ENCODE data around the gene TMEM231.
"Not testable (repeated sequence)": the region's sequence is repeated elsewhere in the genome, so short reads cannot be mapped to it uniquely, and the experiment has no call there.

Gene TMEM231

GRCh38 chr16:75503801-75504200 lies 52.3 kb downstream of the TMEM231 start:
- TF ChIP-seq EZH2 (IDR thresholded peaks at IDR 0.05; ENCODE audit: borderline replicate concordance, low read length): no peak
- no peak for TF ChIP-seq CTCF (IDR thresholded peaks at IDR 0.05; ENCODE audit: low read length)
- Histone ChIP-seq H2AFZ (ENCODE audit: low read length) (no peak overlapping the region), H3K27me3 (ENCODE audit: insufficient read depth, low read length) (0 out of 2 replicates have a peak, but pooled peaks cover 4% of the 10 kb centered on the region), H3K9me2 (ENCODE audit: low read depth, low read length) (no peaks in the 10 kb centered on the region), H4K20me1 (ENCODE audit: insufficient read depth, low read length) (no peaks in the 10 kb centered on the region), H3K27ac (ENCODE audit: low read depth, low read length, poor library complexity, severe bottlenecking) (no peak overlapping the region), H3F3A (ENCODE audit: insufficient read depth, low read length) (no peaks in the 10 kb centered on the region), H3K4me2 (ENCODE audit: low read length) (no peak overlapping the region), H3K79me2 (ENCODE audit: insufficient read depth, low read length) (no peaks in the 10 kb centered on the region), H3K9ac (ENCODE audit: low read length) (no peak overlapping the region), H3K9me3 (ENCODE audit: low read length) (no peaks in the 10 kb centered on the region), H3K4me3 (ENCODE audit: low read depth, low read length, poor library complexity, severe bottlenecking) (no peak overlapping the region), H3K36me3 (ENCODE audit: insufficient read depth, low read length) (no peaks in the 10 kb centered on the region), H3K4me1 (ENCODE audit: insufficient read depth, low read length, severe bottlenecking) (no peaks in the 10 kb centered on the region)

- TF ChIP-seq CTCF (IDR thresholded peaks at IDR 0.05; ENCODE audit: low read length) (no peak), EZH2 (IDR thresholded peaks at IDR 0.05; ENCODE audit: borderline replicate concordance, low read length) (no peak)
- H3K9ac ChIP-seq (ENCODE audit: low read length): no peak overlapping the region
- H3K27me3 ChIP-seq (ENCODE audit: insufficient read depth, low read length): 0 out of 2 replicates have a peak, but pooled peaks cover 4% of the 10 kb centered on the region
- no peaks in the 10 kb centered on the region for H3K9me3 ChIP-seq (ENCODE audit: low read length)
- no peaks in the 10 kb centered on the region for H3K79me2 ChIP-seq (ENCODE audit: insufficient read depth, low read length)
- H3K36me3 ChIP-seq (ENCODE audit: insufficient read depth, low read length): no peaks in the 10 kb centered on the region
- no peak overlapping the region for H3K27ac ChIP-seq (ENCODE audit: low read depth, low read length, poor library complexity, severe bottlenecking)
- H3K4me3 ChIP-seq (ENCODE audit: low read depth, low read length, poor library complexity, severe bottlenecking): no peak overlapping the region
- no peak overlapping the region for H2AFZ ChIP-seq (ENCODE audit: low read length)
- no peaks in the 10 kb centered on the region for H3K9me2 ChIP-seq (ENCODE audit: low read depth, low read length)
- no peak overlapping the region for H3K4me2 ChIP-seq (ENCODE audit: low read length)
- no peaks in the 10 kb centered on the region for H3K4me1 ChIP-seq (ENCODE audit: insufficient read depth, low read length, severe bottlenecking)
- H4K20me1 ChIP-seq (ENCODE audit: insufficient read depth, low read length): no peaks in the 10 kb centered on the region
- no peaks in the 10 kb centered on the region for H3F3A ChIP-seq (ENCODE audit: insufficient read depth, low read length)
These were observed 53.0 kb downstream of the TMEM231 start for GRCh38 chr16:75502916-75503605.

GRCh38 chr16:75501820-75502219 lies 54.2 kb downstream of the TMEM231 start:
- not testable (repeated sequence) for H3K79me2 ChIP-seq (ENCODE audit: insufficient read depth, low read length); H3K27ac ChIP-seq (ENCODE audit: low read depth, low read length, poor library complexity, severe bottlenecking); H3K4me1 ChIP-seq (ENCODE audit: insufficient read depth, low read length, severe bottlenecking); H3K9me2 ChIP-seq (ENCODE audit: low read depth, low read length); H3K4me2 ChIP-seq (ENCODE audit: low read length); H3K27me3 ChIP-seq (ENCODE audit: insufficient read depth, low read length); H3K9ac ChIP-seq (ENCODE audit: low read length); H4K20me1 ChIP-seq (ENCODE audit: insufficient read depth, low read length); H3F3A ChIP-seq (ENCODE audit: insufficient read depth, low read length); H3K9me3 ChIP-seq (ENCODE audit: low read length); H2AFZ ChIP-seq (ENCODE audit: low read length); H3K36me3 ChIP-seq (ENCODE audit: insufficient read depth, low read length); H3K4me3 ChIP-seq (ENCODE audit: low read depth, low read length, poor library complexity, severe bottlenecking)

- no peaks in the 10 kb centered on the region for H3K9me2 ChIP-seq (ENCODE audit: low read depth, low read length)
- H3K79me2 ChIP-seq (ENCODE audit: insufficient read depth, low read length): no peaks in the 10 kb centered on the region
- no peaks in the 10 kb centered on the region for H3F3A ChIP-seq (ENCODE audit: insufficient read depth, low read length)
- no peaks in the 10 kb centered on the region for H3K9me3 ChIP-seq (ENCODE audit: low read length)
- no peaks in the 10 kb centered on the region for H3K36me3 ChIP-seq (ENCODE audit: insufficient read depth, low read length)
- H3K4me1 ChIP-seq (ENCODE audit: insufficient read depth, low read length, severe bottlenecking): no peaks in the 10 kb centered on the region
- no peak overlapping the region for H3K9ac ChIP-seq (ENCODE audit: low read length)
- 0 out of 2 replicates have a peak, but pooled peaks cover 4% of the 10 kb centered on the region for H3K27me3 ChIP-seq (ENCODE audit: insufficient read depth, low read length)
- no peak for TF ChIP-seq CTCF (IDR thresholded peaks at IDR 0.05; ENCODE audit: low read length)
- TF ChIP-seq EZH2 (IDR thresholded peaks at IDR 0.05; ENCODE audit: borderline replicate concordance, low read length): no peak
- no peak overlapping the region for H3K4me2 ChIP-seq (ENCODE audit: low read length)
- H2AFZ ChIP-seq (ENCODE audit: low read length): no peak overlapping the region
- H3K4me3 ChIP-seq (ENCODE audit: low read depth, low read length, poor library complexity, severe bottlenecking): no peak overlapping the region
- no peak overlapping the region for H3K27ac ChIP-seq (ENCODE audit: low read depth, low read length, poor library complexity, severe bottlenecking)
- no peaks in the 10 kb centered on the region for H4K20me1 ChIP-seq (ENCODE audit: insufficient read depth, low read length)
These were observed 54.7 kb downstream of the TMEM231 start for GRCh38 chr16:75501359-75501758.

- H3K4me2 ChIP-seq (ENCODE audit: low read length); H3K9ac ChIP-seq (ENCODE audit: low read length): not testable (repeated sequence)
These were observed 57.3 kb downstream of the TMEM231 start for GRCh38 chr16:75498605-75499322.

More at GRCh38 chr16:75498605-75499322, 57.3 kb downstream of the TMEM231 start:
- not testable (repeated sequence) for H3K4me1 ChIP-seq (ENCODE audit: insufficient read depth, low read length, severe bottlenecking); H3F3A ChIP-seq (ENCODE audit: insufficient read depth, low read length); H4K20me1 ChIP-seq (ENCODE audit: insufficient read depth, low read length); H2AFZ ChIP-seq (ENCODE audit: low read length); H3K79me2 ChIP-seq (ENCODE audit: insufficient read depth, low read length); H3K27me3 ChIP-seq (ENCODE audit: insufficient read depth, low read length); H3K36me3 ChIP-seq (ENCODE audit: insufficient read depth, low read length); H3K9me2 ChIP-seq (ENCODE audit: low read depth, low read length); H3K27ac ChIP-seq (ENCODE audit: low read depth, low read length, poor library complexity, severe bottlenecking); H3K9me3 ChIP-seq (ENCODE audit: low read length); H3K4me3 ChIP-seq (ENCODE audit: low read depth, low read length, poor library complexity, severe bottlenecking)
